DMS 273 (cell line): ENCODE data around the gene ARRDC4.

ENCODE experiments used
- DNase-seq: peaks from one replicate; lab custom pipeline; 2025; ENCODE audit not compliant: unreplicated experiment; lab: John Stamatoyannopoulos, UW

ARRDC4 gene

GRCh38 chr15:97995881-97996603, 35.5 kb downstream of the ARRDC4 start:
- DNase-seq = peak; percentile 15

GRCh38 chr15:97998307-97999071, 38.0 kb downstream of the ARRDC4 start:
- DNase-seq = no peak

DNA sequence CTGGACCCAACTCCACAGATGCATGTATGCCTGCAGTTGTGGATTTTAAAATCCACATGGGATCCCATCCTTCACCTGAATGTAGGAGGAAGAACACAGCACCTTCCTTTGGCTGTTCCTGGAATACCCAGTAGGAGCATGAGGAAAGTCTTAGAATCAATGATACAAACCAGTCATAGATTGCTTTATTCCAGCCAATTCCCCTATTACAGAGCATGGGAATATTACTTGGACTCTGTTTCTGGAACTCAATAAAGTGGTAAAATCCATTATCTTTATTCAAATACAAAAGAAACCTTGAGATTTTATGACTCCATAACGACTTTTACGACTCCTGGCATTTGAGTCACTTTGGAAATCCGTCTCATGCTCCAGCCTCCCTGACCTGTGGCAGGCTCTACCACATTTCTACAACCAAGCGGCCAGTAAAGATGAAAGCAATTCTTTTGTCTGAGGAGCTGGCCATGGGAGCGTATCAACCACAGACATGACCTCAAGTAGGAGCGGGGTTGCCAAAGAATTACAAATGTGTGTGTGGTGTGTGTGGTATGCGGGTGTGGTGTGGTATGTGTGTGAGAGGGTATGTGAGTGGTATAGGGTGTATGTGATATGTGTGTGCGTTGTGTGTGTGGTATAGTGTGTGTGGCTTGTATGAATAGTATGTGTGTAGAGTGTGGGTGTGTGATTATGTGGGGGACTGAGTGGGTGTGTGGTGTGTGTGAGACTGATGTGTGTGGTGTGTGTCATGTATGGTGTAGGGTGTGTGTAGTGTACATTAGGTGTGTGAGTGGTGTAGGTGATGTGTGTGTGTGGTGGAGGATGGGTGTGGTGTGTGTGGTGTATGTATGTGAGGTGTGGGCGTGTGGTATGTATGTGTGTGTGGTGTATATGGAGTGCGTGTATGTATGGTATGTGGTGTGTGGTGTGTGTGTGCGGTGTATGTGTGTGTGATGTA, 40.0 kb downstream of the ARRDC4 start:
- DNase-seq = no peak

GRCh38 chr15:98001663-98002194, 41.2 kb downstream of the ARRDC4 start:
- no peak for DNase-seq

- no peak for DNase-seq
Observed at GRCh38 chr15:98002419-98002818, 41.9 kb downstream of the ARRDC4 start.

DNA sequence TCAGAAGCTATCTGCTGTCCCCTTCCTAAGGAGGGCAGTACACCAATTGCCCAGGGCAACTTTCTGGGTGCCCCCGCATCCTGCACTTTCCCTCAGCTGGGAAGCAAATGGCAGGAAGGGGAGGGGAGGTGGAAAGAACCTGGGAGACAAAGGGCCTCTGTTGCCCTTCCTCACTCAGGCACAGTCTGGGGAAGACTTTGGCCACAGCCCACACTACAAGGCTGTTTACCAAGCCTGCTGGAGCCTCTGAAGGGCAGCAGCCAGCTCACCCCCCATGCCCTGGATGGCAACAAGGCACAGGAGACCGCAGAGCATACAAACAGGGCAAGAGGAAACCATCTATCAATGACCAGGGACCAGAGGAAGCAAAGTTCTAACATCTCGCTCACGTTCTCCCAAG, 42.4 kb downstream of the ARRDC4 start:
- DNase-seq = no peak

DNA sequence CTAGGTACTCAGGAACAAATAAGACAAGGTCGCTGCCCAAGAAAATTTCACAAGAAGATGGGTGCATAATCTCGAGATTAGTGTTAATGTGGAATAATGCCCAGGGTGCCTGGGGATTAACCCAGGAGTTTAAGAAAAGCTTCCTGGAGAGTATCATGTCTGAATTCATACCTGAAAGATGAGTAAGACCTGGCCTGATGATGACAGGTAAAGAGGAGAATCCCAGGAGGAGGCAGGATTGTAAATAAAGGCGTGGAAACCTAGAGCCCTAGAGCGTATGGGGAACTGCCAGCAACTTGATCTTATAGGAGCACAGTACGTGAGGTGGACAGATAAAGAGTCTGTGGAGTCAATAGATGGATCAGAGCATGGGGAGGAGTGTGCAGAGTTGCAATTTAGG, 43.0 kb downstream of the ARRDC4 start:
- no peak for DNase-seq

DNA sequence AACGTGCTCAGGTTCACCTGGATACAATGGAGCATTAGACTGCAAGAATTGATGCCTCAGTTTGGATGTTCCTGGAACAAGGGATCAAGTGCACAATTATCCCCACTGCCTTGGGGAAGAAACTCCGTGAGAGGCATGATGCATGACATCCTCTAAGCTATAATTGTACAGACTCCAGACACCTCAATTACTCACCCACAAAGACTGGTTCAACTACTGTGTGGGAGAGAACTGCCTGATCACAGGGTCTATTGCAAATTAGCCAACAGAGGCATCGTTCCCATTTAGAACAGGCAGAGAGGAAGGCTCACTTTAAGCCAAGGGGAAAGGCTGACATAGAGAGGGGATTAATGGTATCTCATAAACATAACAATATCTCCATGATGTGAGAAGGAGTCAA, 43.5 kb downstream of the ARRDC4 start:
- no peak for DNase-seq

DNA sequence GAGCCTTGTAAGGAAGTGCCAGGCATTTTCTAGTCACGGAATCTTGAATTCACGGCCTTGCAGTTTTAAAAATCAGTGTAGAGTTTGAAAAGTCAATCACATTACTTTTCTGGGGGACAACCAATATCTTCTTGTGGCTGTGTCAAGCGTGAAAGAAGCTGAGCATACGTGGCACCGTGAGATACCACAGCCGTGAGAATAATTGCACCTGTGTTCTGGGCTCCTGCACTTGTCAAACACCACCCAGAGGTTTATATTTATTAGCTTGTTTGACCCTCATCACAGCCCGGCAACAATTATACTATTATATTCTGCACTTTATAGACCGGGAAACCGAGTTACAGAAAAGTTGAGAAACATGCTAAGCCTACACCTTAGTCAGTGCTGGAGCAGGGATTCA, 45.2 kb downstream of the ARRDC4 start:
- DNase-seq = no peak

GRCh38 chr15:98009169-98009568, 48.7 kb downstream of the ARRDC4 start:
- DNase-seq = no peak

DNA sequence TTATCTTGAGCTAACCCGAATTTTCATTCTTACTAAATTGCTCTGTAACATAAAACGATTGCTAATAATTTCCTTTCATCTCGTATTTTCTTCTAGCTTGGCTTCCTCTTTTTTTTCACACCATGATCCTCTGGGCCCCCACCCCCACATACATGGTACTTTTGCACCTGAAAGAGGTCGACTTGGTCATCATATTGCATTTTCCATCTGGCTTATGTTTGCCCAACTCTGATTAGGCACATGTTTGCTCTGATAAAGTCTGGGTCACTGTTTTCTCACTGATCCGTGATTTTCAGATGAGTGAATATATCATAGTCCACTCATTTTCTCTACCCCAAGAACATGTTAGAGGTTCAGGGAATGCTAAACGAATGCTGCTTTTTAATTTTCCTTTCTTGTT, 49.5 kb downstream of the ARRDC4 start:
- DNase-seq = no peak

- DNase-seq = no peak
Observed at GRCh38 chr15:98012354-98012753, 51.9 kb downstream of the ARRDC4 start.

DNA sequence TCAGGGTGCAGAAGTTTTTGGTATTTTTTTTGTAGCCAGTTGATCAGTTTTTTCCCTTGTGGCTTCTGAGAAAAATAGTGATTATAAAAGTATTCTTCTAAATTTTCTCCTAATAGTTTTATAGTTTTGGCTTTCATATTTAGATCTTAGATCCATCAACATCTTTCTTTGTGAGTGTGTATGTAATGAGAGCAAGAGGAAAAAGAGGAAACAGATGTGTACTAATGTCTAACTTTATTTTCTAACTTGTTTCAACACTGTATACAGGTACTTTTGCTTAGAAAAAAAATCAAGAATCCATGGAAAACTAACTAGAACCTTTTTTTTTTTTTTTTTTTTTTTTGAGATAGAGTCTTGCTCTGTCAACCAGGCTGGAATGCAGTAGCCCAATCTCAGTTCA, 53.1 kb downstream of the ARRDC4 start:
- no peak for DNase-seq

DNA sequence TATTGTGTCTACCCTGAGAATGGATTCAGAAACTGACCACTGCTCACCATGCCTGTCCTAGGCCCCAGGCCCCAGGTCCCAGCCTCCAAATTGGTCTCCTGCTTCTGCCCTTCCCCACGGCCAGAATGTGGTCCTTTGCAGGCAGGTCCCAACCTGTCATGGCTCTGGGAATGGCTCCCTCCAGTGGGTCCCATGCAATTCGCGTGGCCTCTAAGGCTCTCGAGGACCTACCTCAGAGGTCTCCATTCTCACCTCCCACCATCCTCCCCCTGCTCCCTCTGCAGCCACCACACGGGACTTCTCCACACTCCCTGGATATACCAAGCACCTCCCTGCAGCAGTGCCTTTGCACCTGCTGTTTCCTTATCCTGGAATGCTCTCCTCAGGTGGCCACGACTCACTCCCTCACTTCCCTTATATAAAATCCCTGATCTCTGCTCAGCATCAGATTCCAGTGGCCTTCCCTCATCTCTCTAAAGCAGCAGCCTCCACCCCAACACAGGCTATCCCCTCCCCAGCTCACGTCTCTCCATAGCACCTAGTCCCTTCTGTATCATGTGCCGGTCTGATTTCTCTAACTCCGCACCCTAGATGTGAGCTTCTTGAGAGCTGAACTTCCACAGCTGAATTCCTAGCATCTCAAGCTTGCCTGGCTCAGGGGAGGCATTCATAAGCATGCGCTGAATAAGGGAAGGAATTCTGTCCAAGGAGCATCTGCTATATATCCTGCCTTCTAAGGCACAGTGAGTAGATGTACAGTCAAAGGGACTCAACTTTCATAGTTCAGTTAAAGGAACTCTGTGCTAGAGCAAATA, 56.9 kb downstream of the ARRDC4 start:
- DNase-seq = no peak

- no peak for DNase-seq
Observed at GRCh38 chr15:98018761-98019351, 58.4 kb downstream of the ARRDC4 start.
